BJ (cell line): ENCODE measurements around the gene BRMS1. TPM values are rescaled to one million over a fixed set of nuclear protein-coding genes. Genes with fewer than 3 reads are reported as not detected.

ENCODE experiments used
- CTCF ChIA-PET: fragments of 350-600 bp; formaldehyde crosslinking; extraction: SDS; loops from one replicate; lab custom pipeline; 2021; ENCODE audit warnings: antibody characterized with exemption, inconsistent platforms; lab: Yijun Ruan, JAX
- POLR2A ChIA-PET: fragments of 300-600 bp; sonication (Branson Sonifier 250); formaldehyde crosslinking; extraction: SDS; loops from one replicate; lab custom pipeline; 2021; ENCODE audit warnings: antibody characterized with exemption; lab: Charles Lee
- DNase-seq: peaks from one replicate; pipeline ENCODE4 v3.0.0-alpha.2; 2011; ENCODE audit warnings: low read depth
- H3K27me3 ChIP-seq: 2 replicates; pipeline ENCODE4 v1.6.0; 2011; ENCODE audit warnings: low read length; ENCODE audit not compliant: control insufficient read depth, insufficient read depth
- H3K36me3 ChIP-seq: 2 replicates; pipeline ENCODE4 v1.5.1; 2011; ENCODE audit warnings: low read length; ENCODE audit not compliant: control insufficient read depth, insufficient read depth
- H3K4me3 ChIP-seq: 2 replicates; pipeline ENCODE4 v1.5.1; 2011; ENCODE audit warnings: low read depth, mild to moderate bottlenecking, control low read depth, low read length
- CTCF ChIP-seq: IDR thresholded peaks from 2 replicates; pipeline ENCODE4 v1.5.1; 2011; ENCODE audit warnings: low read depth, mild to moderate bottlenecking, control low read depth, inconsistent platforms, low read length, moderate library complexity; ENCODE audit not compliant: insufficient read depth
- polyA plus RNA-seq: library from polyadenylated mRNA; depleted of rRNA; stranded (reverse); fragments of >200 nt; gene quantifications from 2 replicates; pipeline ENCODE4 v1.2.3, GENCODE V29; 2011

Gene BRMS1
- polyA plus RNA-seq, 1 experiment = 46.3 TPM

- ChIA-PET CTCF (interaction anchor here (0.8 to 2.6 kb wide), 7 partner anchors 18 to 952 kb away, joined by 3 to 11 read pairs (median 5); no protein-coding TSS in a partner anchor), POLR2A (no interaction called here)
- no peak for DNase-seq
- no peak for TF ChIP-seq CTCF
- Histone ChIP-seq H3K27me3 (no peaks in the 10 kb centered on the region), H3K4me3 (no peak overlapping the region), H3K36me3 (no peaks in the 10 kb centered on the region)
Observed at GRCh38 chr11:66365711-66366619, 21.1 kb upstream of the BRMS1 start.

- Histone ChIP-seq H3K4me3 (no peak overlapping the region), H3K27me3 (no peaks in the 10 kb centered on the region), H3K36me3 (no peaks in the 10 kb centered on the region)
- POLR2A ChIA-PET = no interaction called here
- DNase-seq = no peak
- no peak for TF ChIP-seq CTCF
- CTCF ChIA-PET = interaction anchor here (0.9 to 2.6 kb wide), 3 partner anchors 21 to 53 kb away, joined by 5 to 11 read pairs (median 9); no protein-coding TSS in a partner anchor
Observed at GRCh38 chr11:66365166-66365565, 20.3 kb upstream of the BRMS1 start.

GRCh38 chr11:66363805-66364535 is 19.1 kb upstream of the BRMS1 start:
- H3K36me3 ChIP-seq = no peaks in the 10 kb centered on the region
- POLR2A ChIA-PET = no interaction called here
- DNase-seq = no peak
- CTCF ChIA-PET = interaction anchor here (0.6 to 1.9 kb wide), 11 partner anchors 8 to 165 kb away, joined by 3 to 12 read pairs (median 4); partner anchors contain the start of gene SLC29A2
- H3K27me3 ChIP-seq = no peaks in the 10 kb centered on the region
- peak; percentile 73 for TF ChIP-seq CTCF
- H3K4me3 ChIP-seq = no peak overlapping the region

GRCh38 chr11:66363187-66363601 is 18.3 kb upstream of the BRMS1 start:
- POLR2A ChIA-PET = no interaction called here
- CTCF ChIA-PET = interaction anchor here (0.6 to 1.9 kb wide), 10 partner anchors 9 to 166 kb away, joined by 3 to 12 read pairs (median 4); partner anchors contain the start of gene SLC29A2
- no peaks in the 10 kb centered on the region for H3K36me3 ChIP-seq
- no peak for TF ChIP-seq CTCF
- H3K27me3 ChIP-seq = no peaks in the 10 kb centered on the region
- no peak for DNase-seq
- no peak overlapping the region for H3K4me3 ChIP-seq
